ENCODE data around the gene TCERG1L. TPM values are rescaled to one million over a fixed set of nuclear protein-coding genes. Genes with fewer than 3 reads are reported as not detected.

TCERG1L gene
- total and polyA plus RNA-seq, 9 of the 15 experiments (the other 6 are each of a cell fraction or from before 2014, with no cell fraction given): not detected

DNA sequence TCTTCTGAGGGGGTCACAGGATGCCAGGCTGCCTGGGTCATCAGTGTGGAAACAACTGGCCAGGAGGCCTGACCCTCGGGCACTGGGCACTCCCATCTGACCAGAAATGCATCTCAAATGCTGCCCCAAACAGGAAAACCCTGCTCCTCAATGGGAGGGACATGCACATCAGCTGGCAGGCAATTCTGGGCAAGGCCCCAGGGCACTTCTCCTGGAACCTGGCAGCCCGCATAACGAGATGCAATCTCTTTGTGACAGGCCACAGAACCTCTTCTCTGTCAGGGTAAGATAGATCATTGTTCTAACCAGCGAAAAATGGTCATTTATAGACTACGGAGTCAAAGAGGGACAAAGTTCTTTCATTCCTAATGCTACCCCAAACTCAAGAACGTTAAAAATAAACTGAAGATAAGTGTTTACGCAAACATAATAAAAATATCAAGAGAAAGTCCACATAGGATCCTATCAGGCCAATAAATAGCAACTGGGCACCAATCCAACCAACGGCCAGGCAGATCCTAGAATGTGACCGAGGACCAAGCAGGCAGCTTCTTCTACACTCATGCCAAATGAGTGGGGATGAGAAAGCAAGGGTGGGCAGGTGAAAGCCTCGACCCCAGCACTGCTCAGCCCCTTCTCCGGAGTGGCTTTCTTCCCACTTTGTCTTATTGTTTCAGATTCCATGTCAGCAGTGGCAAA lies 212.3 kb downstream of the TCERG1L start:
- DNase-seq (ENCODE audit: extremely low read depth in 1 of 4, low spot score in 3 of 4) (no peak), ATAC-seq (no peak), FAIRE-seq (no peak)
- peaks cover 0 to 10% of the 10 kb centered on the region in 2 experiments; a peak in 1 of 5 replicates for H3K27me3 ChIP-seq (ENCODE audit: control insufficient read depth in 2 of 2, insufficient read depth in 2 of 2, low read length in 2 of 2)
- BruUV-seq (replicated peaks): no TSS peak
- no peak overlapping the region for H3K4me2 ChIP-seq (ENCODE audit: insufficient read depth, low read length)
- no peak overlapping the region for H3K27ac ChIP-seq (ENCODE audit: extremely low read depth, low read depth, low read length)
- in situ Hi-C loops (cut with MboI) (no loop called here), intact Hi-C loops (cut with micrococcal nuclease) (no loop called here)
- H3K4me1 ChIP-seq (replicated peaks in 1 of 2; ENCODE audit: control insufficient read depth in 2 of 2, insufficient read depth in 2 of 2, low read length in 2 of 2): no peaks in the 10 kb centered on the region
- H3K4me3 ChIP-seq: no peak overlapping the region
- POLR2A ChIA-PET: no interaction called here
- H4K20me1 ChIP-seq (replicated peaks; ENCODE audit: control insufficient read depth, insufficient read depth, low read length): no peaks in the 10 kb centered on the region
- no peaks in the 10 kb centered on the region for H3K79me2 ChIP-seq (ENCODE audit: control insufficient read depth, insufficient read depth, low read length)
- no peak overlapping the region for H2AFZ ChIP-seq (ENCODE audit: low read depth, low read length)
- H3K9ac ChIP-seq (ENCODE audit: insufficient read depth in 1 of 2, low read depth in 2 of 2, low read length in 2 of 2): no peak overlapping the region
- no peaks in the 10 kb centered on the region for H3K9me1 ChIP-seq (ENCODE audit: control insufficient read depth, insufficient read depth, low read length)
- WGBS (ENCODE audit: insufficient coverage, low coverage, missing lambda C conversion rate): 0% methylated on average over 6 of the region's 11 CpGs
- TF ChIP-seq, protein P1, sequence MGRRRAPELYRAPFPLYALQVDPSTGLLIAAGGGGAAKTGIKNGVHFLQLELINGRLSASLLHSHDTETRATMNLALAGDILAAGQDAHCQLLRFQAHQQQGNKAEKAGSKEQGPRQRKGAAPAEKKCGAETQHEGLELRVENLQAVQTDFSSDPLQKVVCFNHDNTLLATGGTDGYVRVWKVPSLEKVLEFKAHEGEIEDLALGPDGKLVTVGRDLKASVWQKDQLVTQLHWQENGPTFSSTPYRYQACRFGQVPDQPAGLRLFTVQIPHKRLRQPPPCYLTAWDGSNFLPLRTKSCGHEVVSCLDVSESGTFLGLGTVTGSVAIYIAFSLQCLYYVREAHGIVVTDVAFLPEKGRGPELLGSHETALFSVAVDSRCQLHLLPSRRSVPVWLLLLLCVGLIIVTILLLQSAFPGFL (CRISPR knock-in tag; IDR thresholded peaks at IDR 0.05): no peak
- TF ChIP-seq ZNF121 (CRISPR knock-in tag; conservative IDR thresholded peaks at IDR 0.05) (no peak), CHD2 (IDR thresholded peaks at IDR 0.05; ENCODE audit: low read depth, low read length) (no peak), RBM17 (IDR thresholded peaks at IDR 0.05; ENCODE audit: borderline replicate concordance, low read depth, low read length) (no peak), MEF2A (IDR thresholded peaks at IDR 0.05; ENCODE audit: control insufficient read depth, low read depth, low read length) (no peak), RBM22 (IDR thresholded peaks at IDR 0.05; ENCODE audit: low read depth, low read length, poor library complexity, severe bottlenecking) (no peak), FOXK1 (CRISPR knock-in tag; IDR thresholded peaks at IDR 0.05; ENCODE audit: borderline replicate concordance) (no peak), XRCC5 (IDR thresholded peaks at IDR 0.05; ENCODE audit: low read depth, low read length) (no peak), BCOR (IDR thresholded peaks at IDR 0.05) (no peak), SRSF7 (optimal IDR thresholded peaks at IDR 0.05; ENCODE audit: low read depth, low read length) (no peak), ZNF311 (CRISPR knock-in tag; IDR thresholded peaks at IDR 0.05) (no peak), ZNF277 (CRISPR knock-in tag; IDR thresholded peaks at IDR 0.05; ENCODE audit: borderline replicate concordance) (no peak), TRIM28 (IDR thresholded peaks at IDR 0.05) (no peak), RFX1 (IDR thresholded peaks at IDR 0.05) (no peak), XRCC4 (IDR thresholded peaks at IDR 0.05; ENCODE audit: extremely low read depth, insufficient read depth, insufficient read length) (no peak), ZNF263 (CRISPR knock-in tag; IDR thresholded peaks at IDR 0.05; ENCODE audit: borderline replicate concordance) (no peak), ZNF584 (CRISPR knock-in tag; IDR thresholded peaks at IDR 0.05; ENCODE audit: low read depth) (no peak)
- TF ChIP-seq, protein P2, sequence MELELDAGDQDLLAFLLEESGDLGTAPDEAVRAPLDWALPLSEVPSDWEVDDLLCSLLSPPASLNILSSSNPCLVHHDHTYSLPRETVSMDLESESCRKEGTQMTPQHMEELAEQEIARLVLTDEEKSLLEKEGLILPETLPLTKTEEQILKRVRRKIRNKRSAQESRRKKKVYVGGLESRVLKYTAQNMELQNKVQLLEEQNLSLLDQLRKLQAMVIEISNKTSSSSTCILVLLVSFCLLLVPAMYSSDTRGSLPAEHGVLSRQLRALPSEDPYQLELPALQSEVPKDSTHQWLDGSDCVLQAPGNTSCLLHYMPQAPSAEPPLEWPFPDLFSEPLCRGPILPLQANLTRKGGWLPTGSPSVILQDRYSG (tag; conservative IDR thresholded peaks at IDR 0.05; ENCODE audit: low read depth): no peak
- TF ChIP-seq, protein P3, sequence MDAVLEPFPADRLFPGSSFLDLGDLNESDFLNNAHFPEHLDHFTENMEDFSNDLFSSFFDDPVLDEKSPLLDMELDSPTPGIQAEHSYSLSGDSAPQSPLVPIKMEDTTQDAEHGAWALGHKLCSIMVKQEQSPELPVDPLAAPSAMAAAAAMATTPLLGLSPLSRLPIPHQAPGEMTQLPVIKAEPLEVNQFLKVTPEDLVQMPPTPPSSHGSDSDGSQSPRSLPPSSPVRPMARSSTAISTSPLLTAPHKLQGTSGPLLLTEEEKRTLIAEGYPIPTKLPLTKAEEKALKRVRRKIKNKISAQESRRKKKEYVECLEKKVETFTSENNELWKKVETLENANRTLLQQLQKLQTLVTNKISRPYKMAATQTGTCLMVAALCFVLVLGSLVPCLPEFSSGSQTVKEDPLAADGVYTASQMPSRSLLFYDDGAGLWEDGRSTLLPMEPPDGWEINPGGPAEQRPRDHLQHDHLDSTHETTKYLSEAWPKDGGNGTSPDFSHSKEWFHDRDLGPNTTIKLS (IDR thresholded peaks at IDR 0.05; ENCODE audit: borderline replicate concordance, low read depth): no peak
- CTCF ChIA-PET (ENCODE audit: low intra/inter-chr PET ratio): no interaction called here
- no peaks in the 10 kb centered on the region for H3K9me3 ChIP-seq (replicated peaks; ENCODE audit: control insufficient read depth, insufficient read depth, low read depth, low read length)
- H3K36me3 ChIP-seq (ENCODE audit: control insufficient read depth, insufficient read depth, low read length): no peaks in the 10 kb centered on the region
